Thyroid gland (tissue), 4 donors: Measurements from ENCODE around the gene HASPIN.

Experiments used
- POLR2A ChIP-seq, 2 donors: fragments of 450-650 bp; IDR thresholded peaks; one replicate each; pipeline ENCODE4 v1.6.1; 2017; ENCODE audit warnings: antibody characterized with exemption in 2 of 2, mild to moderate bottlenecking in 2 of 2, moderate library complexity in 1 of 2
- TF ChIP-seq, protein P1 (sequence below), 6 experiments: fragments of 200-600 bp in 3 of 6; fragments of 450-650 bp in 3 of 6; sonication (generic) in 3 of 6; IDR thresholded peaks; one replicate each; pipeline ENCODE4 v1.5.1; 2016 to 2019; ENCODE audit warnings: antibody characterized with exemption in 6 of 6, mild to moderate bottlenecking in 2 of 6, inconsistent platforms in 1 of 6, moderate library complexity in 1 of 6

DNA sequence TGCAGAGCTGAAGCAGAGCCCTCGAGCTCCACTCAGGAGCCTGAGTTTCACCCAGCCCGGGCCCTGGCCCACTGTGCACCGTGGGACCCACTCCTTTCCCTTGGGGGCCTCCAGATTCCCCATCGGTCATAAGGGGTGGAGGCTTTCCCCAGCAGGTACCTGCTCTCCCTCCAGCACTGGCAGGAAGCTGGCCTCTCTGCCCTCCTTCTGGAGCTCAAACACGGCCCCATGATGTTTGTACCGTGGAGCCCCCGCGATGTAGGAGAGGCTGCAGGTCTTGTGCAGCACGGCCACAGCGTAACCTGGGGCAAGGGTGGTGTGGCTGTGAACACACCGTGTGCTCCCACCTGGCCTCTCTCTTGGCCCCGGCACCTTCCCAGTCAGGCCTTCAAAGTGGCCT, 29.9 kb downstream of the HASPIN start:
- TF ChIP-seq, protein P1, sequence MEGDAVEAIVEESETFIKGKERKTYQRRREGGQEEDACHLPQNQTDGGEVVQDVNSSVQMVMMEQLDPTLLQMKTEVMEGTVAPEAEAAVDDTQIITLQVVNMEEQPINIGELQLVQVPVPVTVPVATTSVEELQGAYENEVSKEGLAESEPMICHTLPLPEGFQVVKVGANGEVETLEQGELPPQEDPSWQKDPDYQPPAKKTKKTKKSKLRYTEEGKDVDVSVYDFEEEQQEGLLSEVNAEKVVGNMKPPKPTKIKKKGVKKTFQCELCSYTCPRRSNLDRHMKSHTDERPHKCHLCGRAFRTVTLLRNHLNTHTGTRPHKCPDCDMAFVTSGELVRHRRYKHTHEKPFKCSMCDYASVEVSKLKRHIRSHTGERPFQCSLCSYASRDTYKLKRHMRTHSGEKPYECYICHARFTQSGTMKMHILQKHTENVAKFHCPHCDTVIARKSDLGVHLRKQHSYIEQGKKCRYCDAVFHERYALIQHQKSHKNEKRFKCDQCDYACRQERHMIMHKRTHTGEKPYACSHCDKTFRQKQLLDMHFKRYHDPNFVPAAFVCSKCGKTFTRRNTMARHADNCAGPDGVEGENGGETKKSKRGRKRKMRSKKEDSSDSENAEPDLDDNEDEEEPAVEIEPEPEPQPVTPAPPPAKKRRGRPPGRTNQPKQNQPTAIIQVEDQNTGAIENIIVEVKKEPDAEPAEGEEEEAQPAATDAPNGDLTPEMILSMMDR (IDR thresholded peaks at IDR 0.05), result no peak
- no peak for TF ChIP-seq POLR2A (IDR thresholded peaks at IDR 0.05)
